Measurements from ENCODE around the gene RBBP9. TPM values are rescaled to one million over a fixed set of nuclear protein-coding genes. Genes with fewer than 3 reads are reported as not detected.

RBBP9 gene
- total and polyA plus RNA-seq, 9 of the 15 experiments (the other 6 are each of a cell fraction or from before 2014, with no cell fraction given), result 0.94 to 4.4 (median 2.5) TPM

GRCh38 chr20:18466894-18467730, 29.9 kb downstream of the RBBP9 start, which contains the start of the genes DZANK1 and POLR3F (continued):
- TF ChIP-seq E2F6 (IDR thresholded peaks at IDR 0.05; ENCODE audit: borderline replicate concordance in 1 of 2, extremely low read depth in 1 of 2, insufficient read depth in 1 of 2, insufficient read length in 1 of 2, low read depth in 1 of 2, low read length in 1 of 2, poor library complexity in 1 of 2, severe bottlenecking in 1 of 2) (no peak), POLR3G (IDR thresholded peaks at IDR 0.05; ENCODE audit: extremely low read depth, insufficient read length, insufficient replicate concordance) (no peak), BCL6 (CRISPR knock-in tag; IDR thresholded peaks at IDR 0.05) (no peak), CBX8 (IDR thresholded peaks at IDR 0.05; ENCODE audit: borderline replicate concordance, extremely low read depth, low read depth, low read length, poor library complexity, severe bottlenecking) (no peak), PCBP2 (IDR thresholded peaks at IDR 0.05; ENCODE audit: low read depth, low read length, poor library complexity, severe bottlenecking) (no peak), LCOR (CRISPR knock-in tag; IDR thresholded peaks at IDR 0.05) (no peak), REST (IDR thresholded peaks at IDR 0.05; ENCODE audit: borderline replicate concordance) (no peak), REST (CRISPR knock-in tag; IDR thresholded peaks at IDR 0.05; ENCODE audit: low read depth) (no peak), TAF9B (IDR thresholded peaks at IDR 0.05; ENCODE audit: partially characterized antibody) (peak; percentile 52), ZBTB17 (CRISPR knock-in tag; IDR thresholded peaks at IDR 0.05) (no peak), ZNF324 (CRISPR knock-in tag; IDR thresholded peaks at IDR 0.05) (no peak), VEZF1 (CRISPR knock-in tag; IDR thresholded peaks at IDR 0.05) (no peak)
- TF ChIP-seq, protein P1, sequence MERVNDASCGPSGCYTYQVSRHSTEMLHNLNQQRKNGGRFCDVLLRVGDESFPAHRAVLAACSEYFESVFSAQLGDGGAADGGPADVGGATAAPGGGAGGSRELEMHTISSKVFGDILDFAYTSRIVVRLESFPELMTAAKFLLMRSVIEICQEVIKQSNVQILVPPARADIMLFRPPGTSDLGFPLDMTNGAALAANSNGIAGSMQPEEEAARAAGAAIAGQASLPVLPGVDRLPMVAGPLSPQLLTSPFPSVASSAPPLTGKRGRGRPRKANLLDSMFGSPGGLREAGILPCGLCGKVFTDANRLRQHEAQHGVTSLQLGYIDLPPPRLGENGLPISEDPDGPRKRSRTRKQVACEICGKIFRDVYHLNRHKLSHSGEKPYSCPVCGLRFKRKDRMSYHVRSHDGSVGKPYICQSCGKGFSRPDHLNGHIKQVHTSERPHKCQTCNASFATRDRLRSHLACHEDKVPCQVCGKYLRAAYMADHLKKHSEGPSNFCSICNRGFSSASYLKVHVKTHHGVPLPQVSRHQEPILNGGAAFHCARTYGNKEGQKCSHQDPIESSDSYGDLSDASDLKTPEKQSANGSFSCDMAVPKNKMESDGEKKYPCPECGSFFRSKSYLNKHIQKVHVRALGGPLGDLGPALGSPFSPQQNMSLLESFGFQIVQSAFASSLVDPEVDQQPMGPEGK (CRISPR knock-in tag; IDR thresholded peaks at IDR 0.05; ENCODE audit: borderline replicate concordance), result no peak

All from K562 (cell line).